HepG2 (cell line): ENCODE data around the gene USP19. TPM values are rescaled to one million over a fixed set of nuclear protein-coding genes. Genes with fewer than 3 reads are reported as not detected.

ENCODE experiments used
- CBFB ChIP-seq: sonication (generic); formaldehyde crosslinking; IDR thresholded peaks from 2 replicates; pipeline ENCODE4 v1.4.0; 2020; ENCODE audit warnings: missing genetic modification reagents
- IRX3 ChIP-seq: sonication (generic); formaldehyde crosslinking; IDR thresholded peaks from 2 replicates; pipeline ENCODE4 v1.8.1; 2023; ENCODE audit warnings: mild to moderate bottlenecking, low read depth, missing genetic modification reagents, borderline replicate concordance
- KDM2A ChIP-seq: sonication (generic); formaldehyde crosslinking; IDR thresholded peaks from 2 replicates; pipeline ENCODE4 v1.4.0; 2020; ENCODE audit warnings: low read depth, missing genetic modification reagents, borderline replicate concordance
- NFE2L2 ChIP-seq: fragments of 150-350 bp; IDR thresholded peaks from 2 replicates; pipeline ENCODE4 v1.6.1; 2014; ENCODE audit warnings: low read length
- RFX3 ChIP-seq: IDR thresholded peaks from 2 replicates; pipeline ENCODE4 v1.6.1; 2016; ENCODE audit warnings: missing biosample characterization, missing genetic modification reagents
- RFX5 ChIP-seq: IDR thresholded peaks from 2 replicates; pipeline ENCODE4 v1.6.1; 2011; ENCODE audit warnings: low read depth, low read length, improper control_type of control experiment
- SMC3 ChIP-seq: IDR thresholded peaks from 2 replicates; pipeline ENCODE4 v1.6.1; 2011; ENCODE audit warnings: low read length, improper control_type of control experiment
- STAT5B ChIP-seq: sonication (generic); formaldehyde crosslinking; IDR thresholded peaks from 2 replicates; pipeline ENCODE4 v1.4.0; 2020; ENCODE audit warnings: missing genetic modification reagents
- ZNF687 ChIP-seq: sonication (generic); formaldehyde crosslinking; IDR thresholded peaks from 2 replicates; pipeline ENCODE4 v1.5.1; 2020; ENCODE audit warnings: mild to moderate bottlenecking, missing genetic modification reagents, moderate library complexity
- polyA plus RNA-seq, 8 experiments: library from polyadenylated mRNA; depleted of rRNA in 3 of 8; stranded (reverse) in 7 of 8; unstranded in 1 of 8; fragments of >200 nt; fragmentation: Illumina TruSeq in 4 of 8; extraction: Trizol in 4 of 8; gene quantifications; 2 replicates each; pipeline versions ENCODE4 v1.2.1 to v1.2.3, GENCODE V29; 2011 to 2016; ENCODE audit warnings: low read depth in 4 of 8, missing spikeins in 1 of 8, mixed read lengths in 1 of 8; ENCODE audit not compliant: insufficient read depth in 1 of 8
- total RNA-seq, 5 experiments: library from RNA; depleted of rRNA; stranded (reverse); fragments of >200 nt; fragmentation: Illumina TruSeq; extraction: Trizol; gene quantifications; 2 replicates each; pipeline ENCODE4 v1.2.3, GENCODE V29; 2016; ENCODE audit warnings: low read depth in 1 of 5
- TF ChIP-seq, protein P1 (sequence below): sonication (generic); formaldehyde crosslinking; IDR thresholded peaks from 2 replicates; pipeline ENCODE4 v1.8.0; 2022; ENCODE audit warnings: missing genetic modification reagents, mild to moderate bottlenecking, inconsistent platforms, borderline replicate concordance
- TF ChIP-seq, protein P2 (sequence below): sonication (generic); formaldehyde crosslinking; IDR thresholded peaks from 2 replicates; pipeline ENCODE4 v1.8.1; 2023; ENCODE audit warnings: mild to moderate bottlenecking, inconsistent platforms, moderate library complexity, missing genetic modification reagents, borderline replicate concordance

Gene USP19
- total and polyA plus RNA-seq, 2 of the 13 experiments (the other 11 are each of a cell fraction or from before 2014, with no cell fraction given) = 28.3 to 31.7 TPM

DNA sequence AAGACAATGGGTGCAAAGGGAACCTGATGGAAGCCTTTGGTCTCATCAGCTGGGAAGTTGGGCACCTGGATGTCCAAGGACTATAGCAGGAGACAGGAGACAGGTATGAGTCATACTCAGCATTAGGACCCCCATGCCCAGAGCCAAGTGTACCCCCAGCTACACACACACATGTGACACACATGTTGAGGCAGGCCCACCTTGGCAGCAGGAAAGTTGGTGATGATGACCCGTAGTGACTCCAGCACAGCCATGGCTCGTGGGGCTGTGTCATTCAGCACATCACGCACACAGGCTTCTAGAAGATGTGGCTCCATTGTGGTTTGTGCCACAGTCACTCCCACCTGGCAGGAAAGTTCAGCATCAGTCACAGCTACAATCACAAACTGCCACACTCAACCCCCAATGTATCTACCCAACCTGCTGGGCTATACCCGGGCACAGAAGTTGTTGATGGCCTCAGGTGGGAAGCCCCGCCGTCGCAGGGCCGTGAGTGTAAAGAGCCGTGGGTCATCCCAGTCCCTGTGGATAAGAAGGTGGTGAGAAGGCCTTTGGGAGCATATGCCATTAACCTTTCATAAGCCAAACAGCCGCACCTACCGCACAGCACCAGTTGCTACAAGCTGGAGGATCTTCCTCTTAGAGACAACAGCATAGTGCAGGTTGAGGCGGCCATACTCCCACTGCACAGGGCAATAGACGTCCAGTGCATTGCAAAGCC is 21.6 kb downstream of the USP19 start (continued):
- no peak for TF ChIP-seq KDM2A (CRISPR knock-in tag)
- TF ChIP-seq, protein P1, sequence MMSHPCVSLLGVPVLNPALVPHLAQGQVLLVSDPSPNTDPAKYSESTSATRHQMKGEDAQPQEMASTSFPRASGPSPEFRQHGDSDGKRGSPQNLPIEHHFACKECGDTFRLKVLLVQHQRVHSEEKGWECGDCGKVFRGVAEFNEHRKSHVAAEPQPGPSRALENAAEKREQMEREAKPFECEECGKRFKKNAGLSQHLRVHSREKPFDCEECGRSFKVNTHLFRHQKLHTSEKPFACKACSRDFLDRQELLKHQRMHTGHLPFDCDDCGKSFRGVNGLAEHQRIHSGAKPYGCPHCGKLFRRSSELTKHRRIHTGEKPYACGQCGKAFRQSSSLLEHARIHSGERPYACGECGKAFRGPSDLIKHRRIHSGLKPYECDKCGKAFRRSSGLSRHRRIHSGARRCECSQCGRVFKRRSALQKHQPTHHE (CRISPR knock-in tag) = no peak
- TF ChIP-seq SMC3 = no peak
- TF ChIP-seq RFX5 = no peak
- no peak for TF ChIP-seq RFX3 (CRISPR knock-in tag)
- no peak for TF ChIP-seq ZNF687 (CRISPR knock-in tag)
- no peak for TF ChIP-seq STAT5B (CRISPR knock-in tag)
- TF ChIP-seq IRX3 = no peak
- TF ChIP-seq, protein P2, sequence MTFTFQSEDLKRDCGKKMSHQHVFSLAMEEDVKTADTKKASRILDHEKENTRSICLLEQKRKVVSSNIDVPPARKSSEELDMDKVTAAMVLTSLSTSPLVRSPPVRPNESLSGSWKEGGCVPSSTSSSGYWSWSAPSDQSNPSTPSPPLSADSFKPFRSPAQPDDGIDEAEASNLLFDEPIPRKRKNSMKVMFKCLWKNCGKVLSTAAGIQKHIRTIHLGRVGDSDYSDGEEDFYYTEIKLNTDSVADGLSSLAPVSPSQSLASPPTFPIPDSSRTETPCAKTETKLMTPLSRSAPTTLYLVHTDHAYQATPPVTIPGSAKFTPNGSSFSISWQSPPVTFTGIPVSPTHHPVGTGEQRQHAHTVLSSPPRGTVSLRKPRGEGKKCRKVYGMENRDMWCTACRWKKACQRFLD = no peak
- no peak for TF ChIP-seq NFE2L2
- no peak for TF ChIP-seq CBFB (CRISPR knock-in tag)
